ENCODE data around the gene CDRT15L2. TPM values are rescaled to one million over a fixed set of nuclear protein-coding genes. Genes with fewer than 3 reads are reported as not detected.
"Not testable (repeated sequence)": the region's sequence is repeated elsewhere in the genome, so short reads cannot be mapped to it uniquely, and the experiment has no call there.

The CDRT15L2 gene
- not detected for total RNA-seq

DNA sequence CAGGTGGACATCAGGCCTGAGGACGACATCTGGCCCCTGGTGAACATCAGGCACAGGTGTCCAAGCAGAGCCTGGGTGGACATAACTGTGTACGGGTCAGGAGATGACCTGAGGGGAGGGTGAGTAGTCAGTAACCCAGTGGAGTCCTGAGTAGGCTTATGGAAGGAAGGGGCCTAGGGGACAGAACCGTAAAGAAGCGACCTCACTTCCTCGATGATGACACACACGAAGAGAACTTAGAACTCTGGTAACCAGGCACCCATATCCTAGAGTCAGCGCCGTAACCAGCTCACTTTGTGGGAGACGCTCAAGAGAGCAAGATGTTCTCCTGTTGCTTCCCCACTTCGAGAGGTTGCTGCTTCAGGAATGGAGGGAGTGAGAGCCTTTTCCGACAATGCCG is at the start of gene CDRT15L2:
TSS of gene CDRT15L2 (plus strand) at position 301 of the 400 bp plus-strand sequence. CDS start at position 321, 20 bp downstream.
- not testable (repeated sequence) for ATAC-seq

DNA sequence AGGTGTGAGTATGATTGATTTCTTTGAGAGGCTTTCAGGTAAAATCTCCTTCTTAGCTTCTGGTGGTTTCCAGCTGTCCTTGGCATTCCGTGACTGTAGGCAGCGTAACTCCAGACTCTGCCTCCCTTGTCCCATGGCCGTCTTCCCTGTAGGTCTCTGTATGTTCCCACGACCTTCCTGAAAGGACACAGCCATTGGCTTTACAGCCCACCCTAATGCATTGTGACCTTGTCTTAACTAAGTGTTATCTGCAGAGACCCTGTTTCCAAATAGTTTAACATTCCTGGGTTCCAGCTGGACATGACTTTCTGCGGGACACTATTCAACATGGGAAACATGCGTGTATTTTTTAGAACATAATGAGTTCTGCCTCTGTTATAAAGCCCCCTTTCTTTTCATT is 49.4 kb upstream of the CDRT15L2 start:
- not testable (repeated sequence) for ATAC-seq

DNA sequence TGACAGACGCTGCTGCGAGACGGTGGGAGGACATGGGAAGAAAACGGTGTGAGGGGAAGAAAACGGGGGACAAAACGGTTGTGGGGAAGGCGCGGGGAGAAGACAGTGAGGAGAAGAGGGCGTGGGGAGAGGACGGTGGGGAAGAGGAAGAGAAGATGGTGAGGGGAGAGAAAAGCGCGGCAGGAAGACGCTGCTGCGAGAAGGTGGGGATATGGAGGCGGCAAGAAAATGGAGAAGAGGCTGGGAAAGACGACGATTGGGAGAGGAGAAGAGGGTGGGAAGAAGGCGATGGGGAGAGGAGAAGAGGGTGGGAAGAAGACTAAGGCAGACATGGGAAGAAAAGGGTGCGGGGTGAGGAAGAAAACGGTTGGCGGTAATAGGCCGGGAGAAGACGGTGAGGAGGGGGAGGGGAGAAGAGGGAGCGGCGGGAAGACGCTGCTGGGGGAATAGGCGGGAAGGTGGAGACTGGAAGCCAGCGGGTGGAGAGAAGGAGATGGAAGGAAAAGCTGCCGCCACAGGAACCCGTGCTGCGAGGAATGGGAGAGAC is 46.9 kb upstream of the CDRT15L2 start:
- ATAC-seq = peak; percentile 41

DNA sequence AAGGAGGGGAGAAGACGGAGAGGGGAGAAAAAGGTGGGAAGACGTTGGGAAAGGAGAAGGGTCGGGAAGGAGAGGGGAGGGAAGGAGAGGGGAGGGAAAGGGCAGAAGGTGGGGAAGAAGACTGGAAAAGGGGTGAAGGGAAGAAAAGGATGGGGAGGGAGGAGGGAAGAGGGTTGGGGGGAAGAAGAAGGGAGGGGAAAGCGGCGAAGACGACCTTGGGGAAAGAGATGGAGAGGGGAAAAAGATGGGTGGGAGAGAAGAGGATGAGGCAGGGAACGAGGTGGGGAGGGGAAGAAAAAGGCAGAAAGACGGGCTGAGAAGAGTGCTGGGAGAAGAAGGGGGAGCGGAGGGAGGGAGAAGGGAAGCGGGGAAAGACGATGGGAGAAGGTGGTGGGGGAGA is 46.3 kb upstream of the CDRT15L2 start:
- not testable (repeated sequence) for ATAC-seq

DNA sequence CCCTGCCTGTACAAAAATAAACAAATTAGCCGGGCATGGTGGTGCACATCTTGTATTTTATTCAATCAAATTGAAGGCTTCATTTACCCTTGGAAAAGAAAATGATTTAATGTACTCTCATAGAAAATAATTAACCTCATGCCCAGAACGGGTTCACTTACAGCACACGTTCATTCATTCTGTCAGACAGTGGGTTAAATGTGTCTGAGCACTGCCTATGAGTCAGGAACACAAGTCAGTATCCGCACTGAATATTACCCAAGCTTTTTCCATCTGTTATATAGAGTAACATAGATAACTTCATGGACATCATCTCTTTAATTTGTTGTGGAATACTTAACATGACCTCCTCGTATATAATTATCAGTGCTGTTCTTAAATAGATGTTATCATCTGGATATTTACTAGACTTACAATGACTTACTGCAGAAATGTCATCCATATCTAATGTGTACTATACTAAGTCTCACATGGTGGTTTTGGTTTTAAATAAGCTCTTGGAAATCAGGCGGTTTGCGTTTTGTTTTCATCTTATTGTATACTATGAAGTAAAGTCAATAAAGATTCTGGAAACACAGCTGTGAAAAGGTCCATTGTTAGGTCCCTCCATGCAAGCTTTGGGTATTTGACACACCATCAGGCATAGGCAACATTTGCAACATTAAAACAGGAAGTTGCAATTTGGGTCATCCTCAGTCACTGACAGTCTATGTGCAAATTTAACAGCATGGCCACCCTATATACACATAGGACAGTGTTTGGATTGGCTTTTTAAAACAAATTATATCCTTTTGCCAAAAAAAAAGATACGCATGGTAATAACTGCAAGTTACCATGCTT is 44.6 kb upstream of the CDRT15L2 start:
- not testable (repeated sequence) for ATAC-seq

DNA sequence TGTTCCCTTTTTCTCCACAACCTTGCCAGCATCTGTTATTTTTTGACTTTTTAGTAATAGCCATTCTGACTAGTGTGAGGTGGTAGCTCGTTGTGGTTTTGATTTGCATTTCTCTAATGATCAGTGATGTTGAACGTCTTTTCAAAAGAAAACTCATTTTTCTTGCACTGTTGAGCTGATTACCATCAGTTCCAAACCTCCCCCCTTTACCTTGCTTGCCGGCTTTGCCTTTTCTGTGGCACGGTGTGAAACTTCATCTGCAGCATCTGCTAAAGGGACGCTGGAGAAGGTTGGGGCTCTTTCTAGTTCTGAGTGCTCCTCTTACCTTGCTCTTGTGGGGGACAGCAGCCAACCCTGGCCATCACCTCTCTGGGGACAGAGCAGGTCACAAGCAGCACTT is 39.1 kb upstream of the CDRT15L2 start:
- not testable (repeated sequence) for ATAC-seq

DNA sequence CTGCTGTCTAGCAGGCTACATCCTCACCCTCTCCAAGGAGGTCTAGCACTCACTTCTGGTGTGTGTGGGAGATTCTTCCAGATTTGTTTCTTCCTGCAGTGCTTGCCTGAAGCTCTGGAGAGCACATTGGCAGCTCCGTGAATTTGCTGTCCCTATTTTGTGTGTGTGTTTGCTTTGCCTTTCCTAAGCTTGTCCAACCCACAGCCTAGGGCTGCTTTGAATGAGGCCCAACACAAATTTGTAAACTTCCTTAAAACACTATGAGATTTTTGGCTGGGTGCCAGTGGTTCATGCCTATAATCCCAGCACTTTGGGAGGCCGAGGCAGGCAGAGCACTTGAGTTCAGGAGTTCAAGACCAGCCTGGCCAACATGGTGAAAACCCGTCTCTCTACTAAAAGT is 38.7 kb upstream of the CDRT15L2 start:
- peak; percentile 64 for ATAC-seq

DNA sequence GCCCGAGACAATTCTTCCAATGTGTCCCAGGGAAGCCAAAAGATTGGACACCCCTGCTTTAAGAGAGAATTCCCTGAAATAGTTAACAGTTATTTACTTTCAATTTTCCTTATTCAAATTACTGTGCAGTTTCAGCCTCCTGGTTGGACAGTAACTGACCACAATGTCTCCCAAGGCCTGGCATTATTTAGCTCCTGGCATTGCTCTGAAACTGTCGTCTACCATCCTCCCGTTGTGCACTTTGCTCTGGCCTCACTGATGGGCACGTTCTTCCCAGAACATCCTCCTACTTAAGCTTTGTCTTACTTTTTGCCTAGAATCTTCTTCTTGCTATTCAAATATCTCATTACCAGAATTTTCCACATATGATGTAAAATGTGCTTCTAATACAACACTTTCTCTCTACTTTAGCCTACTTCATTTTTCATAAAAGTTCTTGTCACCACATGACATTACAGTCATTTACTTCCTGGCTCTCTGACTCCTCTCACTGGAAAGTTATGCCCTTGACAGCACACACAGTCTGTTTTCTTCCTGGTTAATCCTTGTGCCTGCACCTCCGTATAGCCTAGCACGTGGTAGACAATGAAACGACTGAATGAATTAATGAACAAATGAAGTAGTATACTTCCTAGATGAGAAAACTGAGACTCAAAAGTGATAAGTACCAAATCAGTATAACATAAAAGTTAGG is 37.5 kb upstream of the CDRT15L2 start:
- peak; percentile 93 for ATAC-seq

DNA sequence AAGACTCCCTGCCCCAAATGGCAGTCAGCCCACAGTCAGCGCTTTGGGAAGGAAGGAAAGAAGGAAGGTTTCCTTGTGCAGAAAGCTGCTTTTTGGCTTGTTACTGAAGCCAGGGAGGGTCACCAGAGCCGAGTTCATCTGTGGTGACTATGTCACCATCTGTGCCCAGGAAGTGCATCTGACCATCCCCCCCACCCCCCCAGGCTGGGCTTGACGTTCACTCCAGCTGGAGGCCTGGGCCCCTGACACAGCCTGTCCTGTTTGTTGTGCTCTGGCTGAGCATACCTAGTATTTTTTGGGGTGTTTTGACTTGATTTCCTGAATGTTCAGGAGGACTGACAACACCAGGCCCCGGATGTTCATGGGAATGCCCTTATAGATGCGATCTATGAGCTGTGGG is 31.6 kb upstream of the CDRT15L2 start:
- ATAC-seq = not testable (repeated sequence)

DNA sequence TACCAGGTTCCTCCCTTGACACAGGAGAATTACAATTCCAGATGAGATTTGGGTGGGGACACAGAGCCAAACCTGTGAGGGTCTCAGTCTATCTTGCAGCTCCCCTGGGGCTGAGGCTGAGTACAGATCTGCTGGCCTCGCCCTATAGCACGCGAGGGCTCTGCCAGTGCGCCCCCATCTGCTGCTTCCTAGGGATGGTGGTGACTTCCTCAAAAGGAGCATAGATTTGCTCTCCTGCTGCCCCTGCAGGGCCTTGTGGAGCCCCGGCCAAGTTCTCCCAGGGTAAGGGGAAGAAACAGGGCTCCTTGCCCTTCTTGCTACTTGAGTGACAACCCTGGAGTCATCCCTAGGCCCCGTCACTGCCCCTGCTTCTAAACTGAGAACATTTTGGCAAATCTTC is 26.6 kb upstream of the CDRT15L2 start:
- ATAC-seq = peak; percentile 11

DNA sequence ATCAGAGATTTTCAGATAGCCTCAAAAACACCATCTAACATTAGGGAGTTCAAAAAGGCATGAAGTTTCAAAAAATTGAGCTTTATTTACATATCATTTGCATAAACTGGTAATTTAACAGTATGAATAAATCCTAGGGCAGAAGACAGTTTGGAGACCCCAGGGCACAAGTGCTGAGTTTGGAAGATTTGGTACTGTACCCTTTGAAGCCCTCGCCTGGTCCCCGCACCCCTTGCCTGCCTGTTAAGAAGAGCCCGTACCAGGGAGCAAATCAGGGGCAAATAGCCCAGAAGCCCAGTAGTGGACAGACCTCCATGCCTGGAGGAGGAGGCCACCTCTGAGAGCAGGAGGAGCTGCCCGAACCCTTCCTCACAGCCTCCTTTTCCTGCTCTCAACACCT is 24.8 kb upstream of the CDRT15L2 start:
- ATAC-seq = peak; percentile 36

DNA sequence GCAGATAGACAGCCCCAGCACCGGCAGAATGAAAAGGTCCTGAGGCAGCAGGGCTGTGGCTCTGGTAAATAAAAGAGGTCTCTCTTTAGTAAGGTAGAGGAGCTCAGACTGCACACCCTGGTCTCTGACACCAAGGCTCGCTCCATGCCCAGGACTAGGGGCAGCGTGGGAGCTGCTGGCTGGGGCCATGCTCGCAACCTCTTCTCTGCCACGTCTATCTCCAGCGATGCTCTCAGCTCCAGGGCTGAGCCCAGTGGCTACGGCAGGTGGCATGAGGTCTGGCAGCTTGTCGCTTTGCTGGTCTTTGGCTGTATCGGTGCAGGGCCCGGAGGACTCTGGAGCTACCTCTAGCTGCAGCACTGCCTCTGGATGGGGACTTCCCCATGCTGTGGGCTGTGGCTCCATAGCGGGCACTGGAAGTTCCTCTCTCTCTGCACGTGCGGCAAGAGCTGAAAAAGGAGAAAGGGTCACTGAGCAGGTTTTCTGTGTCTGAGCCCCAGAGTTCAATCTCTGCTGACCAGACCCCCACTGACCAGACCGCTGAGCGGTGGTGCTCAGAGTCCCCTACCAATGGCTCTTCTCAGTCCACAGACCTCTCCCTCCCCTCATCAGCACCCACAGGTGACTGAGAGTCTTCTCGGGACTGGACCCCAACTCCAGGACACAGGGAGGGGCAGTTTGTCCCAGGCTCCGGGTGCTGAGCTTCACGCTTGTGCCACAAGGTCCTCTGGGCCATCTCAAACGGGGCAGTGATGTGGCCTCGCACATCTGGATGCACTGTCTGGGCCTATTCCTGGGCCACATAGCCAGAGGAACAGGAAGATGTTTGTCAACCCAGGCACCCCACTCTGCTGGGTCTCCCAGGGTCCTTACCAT is 24.2 kb upstream of the CDRT15L2 start:
- ATAC-seq = peak; percentile 48

DNA sequence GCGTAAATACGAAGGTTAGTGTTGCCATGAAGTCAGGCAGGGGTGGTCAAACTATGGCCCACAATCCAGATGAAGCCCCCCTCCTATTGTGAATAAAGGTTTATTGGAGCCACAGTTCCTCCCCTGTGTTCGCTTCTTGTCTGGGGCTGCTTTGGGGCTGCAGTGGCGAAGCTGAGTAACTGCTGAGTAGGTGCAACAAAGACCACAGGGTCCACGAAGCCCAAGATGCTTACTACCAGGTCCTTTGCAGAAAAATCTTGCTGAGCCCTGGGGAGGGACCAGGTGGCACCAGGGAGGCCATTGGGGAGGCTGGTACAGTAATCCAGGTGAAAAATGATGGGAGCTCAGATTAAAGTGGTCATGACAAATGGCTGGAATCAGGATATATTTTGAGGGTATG is 21.4 kb upstream of the CDRT15L2 start:
- not testable (repeated sequence) for ATAC-seq

DNA sequence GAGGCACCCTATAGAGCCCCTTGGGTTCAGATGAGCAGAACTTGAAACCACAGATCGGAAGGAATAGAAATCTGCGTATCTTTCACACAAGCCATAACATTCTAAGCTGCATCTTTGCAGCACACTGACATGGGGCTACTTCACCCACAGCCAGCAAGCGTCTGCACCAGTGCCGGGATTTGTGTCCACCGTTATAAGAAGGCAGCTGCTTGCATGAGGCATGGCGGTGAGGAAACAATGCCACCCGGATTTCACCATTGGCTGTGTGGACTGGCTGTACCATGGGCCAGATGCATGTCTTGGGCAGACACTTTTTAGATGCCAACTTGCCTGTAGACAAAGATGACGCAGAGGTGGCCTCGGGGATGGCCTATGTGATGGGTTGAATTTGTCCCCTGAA is 20.5 kb upstream of the CDRT15L2 start:
- ATAC-seq = not testable (repeated sequence)

DNA sequence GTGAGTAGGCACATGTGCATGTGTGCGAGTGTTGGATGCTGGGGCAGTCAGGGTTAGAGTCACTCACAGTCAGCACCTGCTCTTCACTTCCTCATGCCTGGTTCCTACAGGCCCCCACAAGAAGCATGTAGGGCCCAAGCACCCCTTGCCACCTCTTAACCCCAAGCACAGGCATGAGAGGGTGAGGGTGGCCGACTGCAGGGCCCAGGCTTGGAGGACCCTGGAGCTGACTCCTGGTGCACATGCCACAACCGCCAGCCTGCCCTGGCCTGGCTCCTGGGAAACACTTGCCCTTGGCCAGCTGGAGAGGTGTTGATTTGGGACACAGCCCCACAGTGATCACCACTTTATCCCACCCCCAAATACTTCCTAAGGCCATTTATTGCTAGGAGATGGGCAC is 16.9 kb upstream of the CDRT15L2 start:
- no peak for ATAC-seq

DNA sequence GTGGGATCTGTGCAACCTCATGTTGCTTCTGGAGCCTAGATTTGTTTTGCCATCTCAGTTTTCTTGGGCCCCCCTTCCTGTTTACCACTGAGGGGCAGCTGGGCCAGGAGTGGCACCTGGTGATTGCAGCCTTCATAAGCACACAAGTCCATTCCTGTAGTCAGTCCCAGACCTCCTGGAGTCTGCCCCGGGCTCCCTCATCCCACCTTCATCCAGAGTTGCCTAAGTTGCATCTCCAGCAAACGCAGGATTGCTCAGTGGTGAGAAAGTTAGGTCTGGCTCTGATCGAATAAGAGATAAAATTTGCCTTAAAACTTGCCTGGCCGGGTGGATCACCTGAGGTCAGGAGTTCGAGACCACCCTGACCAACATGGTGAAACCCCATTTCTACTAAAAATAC is 14.3 kb upstream of the CDRT15L2 start:
- not testable (repeated sequence) for ATAC-seq

DNA sequence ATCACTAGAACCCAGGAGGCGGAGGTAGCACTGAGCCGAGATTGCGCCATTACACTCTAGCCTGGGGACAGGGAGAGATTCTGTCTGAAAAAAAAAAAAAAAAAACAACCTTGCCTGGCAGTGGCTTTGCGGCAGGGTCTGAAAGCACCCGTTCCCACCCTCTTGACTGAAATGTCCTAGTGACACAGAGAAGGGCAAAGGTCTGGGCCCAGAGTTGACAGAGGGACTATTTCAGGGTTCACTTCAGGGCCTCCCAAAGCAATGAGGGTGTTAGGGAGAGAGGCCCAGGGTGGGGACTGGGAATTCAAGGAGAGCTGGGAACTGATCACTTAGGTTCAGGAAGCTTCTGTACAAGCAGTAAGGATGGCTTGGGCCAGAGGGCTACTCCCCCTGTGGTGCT is 13.8 kb upstream of the CDRT15L2 start:
- ATAC-seq = no peak

DNA sequence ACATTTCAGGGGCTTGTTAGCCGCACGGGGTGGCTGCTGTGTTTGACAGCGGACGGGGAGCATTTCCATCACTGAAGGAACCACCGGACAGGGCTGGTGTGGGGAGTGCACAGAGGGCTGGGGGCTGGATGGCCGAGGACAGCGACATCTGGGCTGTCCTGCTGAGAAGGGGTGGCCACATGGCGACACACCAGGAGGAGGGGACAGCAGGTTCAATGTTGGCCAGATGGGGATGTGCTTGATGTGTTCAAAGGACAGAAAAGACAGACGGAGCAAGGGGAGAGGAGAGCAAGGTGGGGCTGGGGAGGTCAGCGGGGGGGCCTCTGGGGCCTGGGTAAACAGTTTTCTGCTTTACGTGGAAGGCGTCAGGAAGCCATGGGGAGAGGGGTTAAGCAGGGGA is 12.8 kb upstream of the CDRT15L2 start:
- ATAC-seq = not testable (repeated sequence)

DNA sequence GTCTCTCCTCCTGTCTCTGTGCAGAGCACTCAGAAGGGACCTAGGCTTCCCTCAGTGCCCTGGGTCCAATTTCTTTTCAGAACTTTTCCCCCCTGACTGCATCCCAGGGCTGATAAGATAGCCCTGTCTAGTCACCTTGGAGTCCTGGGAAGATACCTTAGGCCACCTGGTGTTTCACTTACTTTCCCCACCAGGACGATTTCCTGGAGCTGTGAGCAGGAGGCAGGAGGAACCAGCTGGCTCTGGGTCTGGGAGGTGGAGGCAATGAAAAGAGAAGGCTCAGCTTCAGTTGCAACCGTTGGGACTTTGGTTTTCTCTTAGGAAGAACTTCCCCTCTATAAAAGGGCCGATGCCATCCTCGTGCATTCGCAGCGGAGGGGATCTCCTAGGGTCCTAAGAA is 12.1 kb upstream of the CDRT15L2 start:
- not testable (repeated sequence) for ATAC-seq

DNA sequence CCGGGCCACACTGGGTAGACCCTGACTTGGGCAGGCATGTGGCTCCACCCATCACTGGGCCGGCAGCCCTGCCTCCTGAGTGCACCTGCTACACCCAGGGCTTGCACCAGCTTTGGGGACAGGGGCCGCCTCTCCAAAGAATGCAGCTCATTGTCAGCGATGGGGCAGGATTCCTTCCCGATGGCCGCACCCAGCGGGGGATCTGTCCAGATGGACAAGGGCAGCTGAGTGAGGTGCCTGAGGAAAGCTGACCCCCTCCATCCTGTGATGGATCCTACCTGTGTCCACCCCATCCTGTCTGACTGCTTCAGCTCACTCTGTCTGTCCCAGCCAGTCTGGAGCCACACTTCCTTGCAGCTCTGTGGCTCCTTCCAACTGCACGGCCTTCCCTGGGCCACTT is 10.9 kb upstream of the CDRT15L2 start:
- not testable (repeated sequence) for ATAC-seq

DNA sequence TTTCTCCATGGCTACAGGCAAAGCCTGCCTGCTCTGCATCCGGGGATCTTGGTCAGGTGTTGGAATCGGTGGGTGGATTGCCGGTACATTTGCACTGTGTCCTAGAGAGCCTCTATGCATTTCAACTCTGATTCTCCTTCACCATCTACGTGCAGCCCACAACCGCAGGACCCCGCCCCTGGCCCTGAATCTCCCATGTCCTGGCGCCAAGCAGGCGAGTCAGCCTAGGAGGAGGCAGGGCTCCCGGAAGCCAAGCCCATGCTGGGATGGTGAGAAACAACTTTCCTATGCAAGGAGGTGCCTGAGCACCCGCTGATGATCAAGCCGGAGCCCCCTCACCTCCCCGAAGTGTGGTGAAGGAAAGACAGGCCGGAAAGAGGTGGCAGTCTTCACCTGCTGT is 7.9 kb upstream of the CDRT15L2 start:
- peak; percentile 12 for ATAC-seq

DNA sequence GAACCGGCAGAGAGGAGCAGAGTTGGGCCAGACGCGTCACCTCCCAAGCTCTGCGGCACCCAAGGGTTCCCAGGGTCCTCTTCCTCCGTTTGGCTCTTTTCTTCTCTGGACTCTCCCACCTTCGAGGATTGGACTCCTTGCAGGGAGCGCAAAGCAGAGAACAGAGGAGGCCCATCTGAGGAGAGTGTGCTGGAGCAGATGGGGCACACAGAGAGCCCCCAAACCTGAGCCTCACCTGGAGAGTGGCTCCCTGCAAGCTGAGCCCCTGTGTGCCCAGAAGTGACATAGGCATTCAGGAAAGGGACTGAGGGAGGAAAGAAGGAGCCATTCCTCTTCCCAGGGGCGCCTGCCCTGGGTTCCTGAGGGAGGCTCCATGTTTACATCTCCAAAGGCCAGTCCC is 6.3 kb upstream of the CDRT15L2 start:
- not testable (repeated sequence) for ATAC-seq

DNA sequence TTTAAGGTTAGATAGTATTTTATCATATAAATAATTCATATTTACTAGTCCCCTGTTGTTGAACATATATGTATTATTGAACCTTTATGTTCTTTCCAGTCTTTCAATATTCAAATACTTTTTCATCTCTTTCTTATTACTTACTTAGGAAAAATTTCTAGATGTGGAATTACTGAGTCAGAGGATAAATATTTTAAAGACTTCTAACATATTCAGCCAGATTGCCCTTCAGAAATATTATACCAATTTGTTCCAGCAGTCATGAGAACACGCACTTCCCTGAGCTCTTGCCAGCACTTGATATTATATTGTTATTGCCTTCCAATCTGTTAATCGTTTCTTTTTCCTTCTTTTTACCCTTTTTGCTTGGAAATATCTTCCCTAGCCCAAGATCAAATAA is 4.5 kb upstream of the CDRT15L2 start:
- ATAC-seq = not testable (repeated sequence)
